PC-9 (cell line): ENCODE measurements around the gene CCR5. TPM values are rescaled to one million over a fixed set of nuclear protein-coding genes. Genes with fewer than 3 reads are reported as not detected.

Experiments
- BruUV-seq: library from RNA; stranded (reverse); fragments of 400-500 nt; replicated peaks from 2 replicates; lab custom pipeline; 2021; lab: Mats Ljungman, UMichigan
- CTCF ChIA-PET: fragments of 300-600 bp; sonication (Branson Sonifier 250); formaldehyde crosslinking; loops from one replicate; lab custom pipeline; 2022; ENCODE audit warnings: antibody characterized with exemption; lab: Charles Lee
- POLR2A ChIA-PET: fragments of 300-600 bp; sonication (Branson Sonifier 250); formaldehyde crosslinking; loops from one replicate; lab custom pipeline; 2022; ENCODE audit warnings: antibody characterized with exemption; ENCODE audit not compliant: unreplicated experiment; lab: Charles Lee
- DNase-seq, 2 experiments: peaks; one replicate each; pipeline versions ENCODE4 v3.0.0 to v3.0.0-alpha.2; 2015 to 2022; ENCODE audit warnings: mixed read lengths in 1 of 2
- H2AFZ ChIP-seq: fragments of 200-600 bp; sonication (generic); 2 replicates; pipeline ENCODE4 v1.8.1; 2017; ENCODE audit warnings: antibody characterized with exemption
- H3F3A ChIP-seq: fragments of 200-600 bp; sonication (generic); 2 replicates; pipeline ENCODE4 v1.8.1; 2017; ENCODE audit warnings: antibody characterized with exemption, mild to moderate bottlenecking, low read depth; ENCODE audit not compliant: insufficient read depth
- H3K27ac ChIP-seq: fragments of 200-600 bp; sonication (generic); 2 replicates; pipeline ENCODE4 v1.6.1; 2016; ENCODE audit warnings: mixed run types
- H3K27me3 ChIP-seq: fragments of 200-600 bp; sonication (generic); 2 replicates; pipeline ENCODE4 v1.6.1; 2016; ENCODE audit warnings: low read depth, mixed run types; ENCODE audit not compliant: insufficient read depth
- H3K36me3 ChIP-seq: fragments of 200-600 bp; sonication (generic); 2 replicates; pipeline ENCODE4 v1.6.1; 2016; ENCODE audit warnings: low read depth, mixed run types
- H3K4me1 ChIP-seq: fragments of 200-600 bp; sonication (generic); replicated peaks from 2 replicates; pipeline ENCODE4 v1.6.1; 2016; ENCODE audit warnings: mixed run types; ENCODE audit not compliant: insufficient read depth
- H3K4me2 ChIP-seq: fragments of 200-600 bp; sonication (generic); 2 replicates; pipeline ENCODE4 v1.6.1; 2017; ENCODE audit warnings: mixed run types
- H3K4me3 ChIP-seq: fragments of 200-600 bp; sonication (generic); 2 replicates; pipeline ENCODE4 v1.6.1; 2016; ENCODE audit warnings: mixed run types
- H3K79me2 ChIP-seq: fragments of 200-600 bp; sonication (generic); 2 replicates; pipeline ENCODE4 v1.6.1; 2017; ENCODE audit warnings: low read depth, mixed run types
- H3K9me2 ChIP-seq: fragments of 200-600 bp; sonication (generic); 2 replicates; pipeline ENCODE4 v1.8.1; 2017; ENCODE audit warnings: mild to moderate bottlenecking; ENCODE audit not compliant: insufficient read depth
- H3K9me3 ChIP-seq: fragments of 200-600 bp; sonication (generic); 2 replicates; pipeline ENCODE4 v1.8.1; 2016; ENCODE audit warnings: low read depth; ENCODE audit not compliant: insufficient read depth
- H4K20me1 ChIP-seq: fragments of 200-600 bp; sonication (generic); 2 replicates; pipeline ENCODE4 v1.8.1; 2017; ENCODE audit not compliant: insufficient read depth
- EZH2 ChIP-seq: fragments of 200-600 bp; sonication (generic); IDR thresholded peaks from 2 replicates; pipeline ENCODE4 v1.8.0; 2017; ENCODE audit warnings: antibody characterized with exemption, low read depth
- intact Hi-C: fragments of 100-400 bp; cut with micrococcal nuclease; formaldehyde crosslinking; loops from one replicate; pipeline ENCODE4 v1.10.0; 2022; ENCODE audit not compliant: unreplicated experiment
- total RNA-seq: library from RNA; stranded (reverse); gene quantifications from 2 replicates; pipeline ENCODE4 v1.2.3, GENCODE V29; 2021
- TF ChIP-seq, protein P1 (sequence below): fragments of 200-600 bp; sonication (generic); conservative IDR thresholded peaks from 2 replicates; pipeline ENCODE4 v1.6.1; 2017; ENCODE audit warnings: mixed run types, antibody characterized with exemption, mild to moderate bottlenecking, moderate library complexity

Gene CCR5
- total RNA-seq, 1 experiment from 2014 or later = not detected

DNA sequence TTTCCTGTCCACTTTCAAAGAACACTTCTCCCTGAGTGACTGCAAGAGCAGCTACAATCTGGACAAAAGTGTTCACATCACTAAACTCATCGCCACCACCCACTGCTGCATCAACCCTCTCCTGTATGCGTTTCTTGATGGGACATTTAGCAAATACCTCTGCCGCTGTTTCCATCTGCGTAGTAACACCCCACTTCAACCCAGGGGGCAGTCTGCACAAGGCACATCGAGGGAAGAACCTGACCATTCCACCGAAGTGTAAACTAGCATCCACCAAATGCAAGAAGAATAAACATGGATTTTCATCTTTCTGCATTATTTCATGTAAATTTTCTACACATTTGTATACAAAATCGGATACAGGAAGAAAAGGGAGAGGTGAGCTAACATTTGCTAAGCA lies 38.1 kb downstream of the CCR5 start:
- POLR2A ChIA-PET = interaction anchor here (0.7 kb wide), 1 partner anchor 31 kb away, joined by 4 read pairs; no protein-coding TSS in a partner anchor
- peaks cover 79% of the 10 kb centered on the region for H3K4me1 ChIP-seq
- H3K9me2 ChIP-seq = no peaks in the 10 kb centered on the region
- 0 out of 2 replicates have a peak overlapping the region, but pooled peaks have one; percentile 86 for H3K27ac ChIP-seq
- CTCF ChIA-PET = no interaction called here
- H3F3A ChIP-seq = peaks cover 42% of the 10 kb centered on the region
- H3K4me3 ChIP-seq = peak overlapping the region; percentile 58
- peak overlapping the region; percentile 88 for H3K4me2 ChIP-seq
- peaks cover 55% of the 10 kb centered on the region for H3K79me2 ChIP-seq
- intact Hi-C loops = no loop called here
- no peak for DNase-seq
- H4K20me1 ChIP-seq = no peaks in the 10 kb centered on the region
- peaks cover 8% of the 10 kb centered on the region; the same call in 1 of the 2 replicates for H3K36me3 ChIP-seq
- TF ChIP-seq EZH2 = no peak
- TF ChIP-seq, protein P1, sequence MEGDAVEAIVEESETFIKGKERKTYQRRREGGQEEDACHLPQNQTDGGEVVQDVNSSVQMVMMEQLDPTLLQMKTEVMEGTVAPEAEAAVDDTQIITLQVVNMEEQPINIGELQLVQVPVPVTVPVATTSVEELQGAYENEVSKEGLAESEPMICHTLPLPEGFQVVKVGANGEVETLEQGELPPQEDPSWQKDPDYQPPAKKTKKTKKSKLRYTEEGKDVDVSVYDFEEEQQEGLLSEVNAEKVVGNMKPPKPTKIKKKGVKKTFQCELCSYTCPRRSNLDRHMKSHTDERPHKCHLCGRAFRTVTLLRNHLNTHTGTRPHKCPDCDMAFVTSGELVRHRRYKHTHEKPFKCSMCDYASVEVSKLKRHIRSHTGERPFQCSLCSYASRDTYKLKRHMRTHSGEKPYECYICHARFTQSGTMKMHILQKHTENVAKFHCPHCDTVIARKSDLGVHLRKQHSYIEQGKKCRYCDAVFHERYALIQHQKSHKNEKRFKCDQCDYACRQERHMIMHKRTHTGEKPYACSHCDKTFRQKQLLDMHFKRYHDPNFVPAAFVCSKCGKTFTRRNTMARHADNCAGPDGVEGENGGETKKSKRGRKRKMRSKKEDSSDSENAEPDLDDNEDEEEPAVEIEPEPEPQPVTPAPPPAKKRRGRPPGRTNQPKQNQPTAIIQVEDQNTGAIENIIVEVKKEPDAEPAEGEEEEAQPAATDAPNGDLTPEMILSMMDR = no peak
- H2AFZ ChIP-seq = no peak overlapping the region
- no TSS peak for BruUV-seq
- H3K27me3 ChIP-seq = no peaks in the 10 kb centered on the region
- no peaks in the 10 kb centered on the region for H3K9me3 ChIP-seq

GRCh38 chr3:46409739-46410489 lies 39.2 kb downstream of the CCR5 start:
- no peaks in the 10 kb centered on the region for H3K27me3 ChIP-seq
- H3K4me2 ChIP-seq = peak overlapping the region; percentile 88
- BruUV-seq = no TSS peak
- intact Hi-C loops = no loop called here
- ChIA-PET CTCF (no interaction called here), POLR2A (no interaction called here)
- H3K9me2 ChIP-seq = no peaks in the 10 kb centered on the region
- H4K20me1 ChIP-seq = no peaks in the 10 kb centered on the region
- TF ChIP-seq, protein P1 = no peak
- no peak for TF ChIP-seq EZH2
- peaks cover 38% of the 10 kb centered on the region for H3F3A ChIP-seq
- peak overlapping the region; percentile 35; the same call in 1 of the 2 replicates for H3K4me3 ChIP-seq
- no peak for DNase-seq
- no peaks in the 10 kb centered on the region for H3K9me3 ChIP-seq
- peaks cover 72% of the 10 kb centered on the region for H3K4me1 ChIP-seq
- H3K79me2 ChIP-seq = peaks cover 49% of the 10 kb centered on the region
- H3K36me3 ChIP-seq = peaks cover 8% of the 10 kb centered on the region; the same call in 1 of the 2 replicates
- H3K27ac ChIP-seq = 0 out of 2 replicates have a peak overlapping the region, but pooled peaks have one; percentile 9
- no peak overlapping the region for H2AFZ ChIP-seq

DNA sequence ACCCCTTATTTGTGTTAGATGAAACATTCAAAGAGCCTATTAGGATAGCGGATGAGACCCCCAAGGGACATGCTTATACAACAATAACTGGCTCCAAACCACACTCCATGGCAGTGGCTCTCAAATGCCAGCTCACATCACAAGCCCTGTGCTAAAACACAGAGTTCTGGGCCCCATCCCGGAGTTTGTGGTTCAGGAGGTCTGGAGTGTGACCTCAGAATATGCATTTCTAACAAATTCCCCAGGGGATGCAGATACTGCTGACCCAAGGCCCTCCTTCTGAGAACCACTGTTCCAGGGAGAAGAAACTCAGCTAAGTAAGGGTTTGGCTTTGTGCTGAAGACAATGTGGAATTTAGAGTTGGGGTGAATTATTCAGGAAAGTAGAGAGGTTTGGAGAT lies 39.9 kb downstream of the CCR5 start:
- H4K20me1 ChIP-seq = no peaks in the 10 kb centered on the region
- BruUV-seq = no TSS peak
- no peak overlapping the region for H3K27ac ChIP-seq
- H2AFZ ChIP-seq = no peak overlapping the region
- H3K36me3 ChIP-seq = peaks cover 8% of the 10 kb centered on the region; the same call in 1 of the 2 replicates
- DNase-seq = no peak
- intact Hi-C loops = no loop called here
- no peak for TF ChIP-seq EZH2
- TF ChIP-seq, protein P1 = no peak
- peaks cover 64% of the 10 kb centered on the region for H3K4me1 ChIP-seq
- H3K4me2 ChIP-seq = peak overlapping the region; percentile 88
- H3F3A ChIP-seq = peaks cover 30% of the 10 kb centered on the region
- POLR2A ChIA-PET = no interaction called here
- peaks cover 47% of the 10 kb centered on the region for H3K79me2 ChIP-seq
- H3K9me3 ChIP-seq = no peaks in the 10 kb centered on the region
- CTCF ChIA-PET = no interaction called here
- H3K27me3 ChIP-seq = no peaks in the 10 kb centered on the region
- H3K4me3 ChIP-seq = no peak overlapping the region
- H3K9me2 ChIP-seq = no peaks in the 10 kb centered on the region
